ENCODE measurements around the gene CLCNKB. TPM values are rescaled to one million over a fixed set of nuclear protein-coding genes. Genes with fewer than 3 reads are reported as not detected.
A peak's percentile ranks its signal among the peaks of the same experiment; 100 is the strongest.

CLCNKB gene
- polyA plus RNA-seq, 2 donors = 0.06 TPM; not detected in 1

GRCh38 chr1:16006552-16007485 is 36.8 kb upstream of the CLCNKB start:
- no peaks in the 10 kb centered on the region for H3K27me3 ChIP-seq (ENCODE audit: control insufficient read depth in 1 of 2, insufficient read depth in 2 of 2, low read length in 2 of 2)
- H3K27ac ChIP-seq (ENCODE audit: low read depth in 2 of 2, low read length in 1 of 2) = no peak overlapping the region
- WGBS, 2 donors = 59 to 64% methylated on average over 9 of the region's 9 CpGs
- peaks cover 0 to 2% of the 10 kb centered on the region in 2 donors for H3K4me1 ChIP-seq (ENCODE audit: control insufficient read depth in 2 of 2, insufficient read depth in 2 of 2, low read length in 1 of 2)
- H3K9me3 ChIP-seq (ENCODE audit: control insufficient read depth in 2 of 2, insufficient read depth in 1 of 2, low read depth in 1 of 2, low read length in 1 of 2) = no peaks in the 10 kb centered on the region
- H3K36me3 ChIP-seq (ENCODE audit: control insufficient read depth in 2 of 2, insufficient read depth in 2 of 2, low read length in 1 of 2) = no peaks in the 10 kb centered on the region
- H3K4me3 ChIP-seq (ENCODE audit: low read depth in 1 of 2, low read length in 2 of 2) = no peak overlapping the region

GRCh38 chr1:16007671-16008341 is 35.8 kb upstream of the CLCNKB start:
- no peaks in the 10 kb centered on the region for H3K27me3 ChIP-seq (ENCODE audit: control insufficient read depth in 1 of 2, insufficient read depth in 2 of 2, low read length in 2 of 2)
- H3K9me3 ChIP-seq (ENCODE audit: control insufficient read depth in 2 of 2, insufficient read depth in 1 of 2, low read depth in 1 of 2, low read length in 1 of 2) = no peaks in the 10 kb centered on the region
- 73 to 79% methylated on average over 6 of the region's 6 CpGs for WGBS, 2 donors
- H3K4me3 ChIP-seq (ENCODE audit: low read depth in 1 of 2, low read length in 2 of 2) = no peak overlapping the region
- peaks cover 4 to 6% of the 10 kb centered on the region in 2 donors for H3K4me1 ChIP-seq (ENCODE audit: control insufficient read depth in 2 of 2, insufficient read depth in 2 of 2, low read length in 1 of 2)
- no peaks in the 10 kb centered on the region for H3K36me3 ChIP-seq (ENCODE audit: control insufficient read depth in 2 of 2, insufficient read depth in 2 of 2, low read length in 1 of 2)
- no peak overlapping the region for H3K27ac ChIP-seq (ENCODE audit: low read depth in 2 of 2, low read length in 1 of 2)

- Histone ChIP-seq H3K27ac (ENCODE audit: low read depth in 2 of 2, low read length in 1 of 2) (no peak overlapping the region), H3K9me3 (ENCODE audit: control insufficient read depth in 2 of 2, insufficient read depth in 1 of 2, low read depth in 1 of 2, low read length in 1 of 2) (no peaks in the 10 kb centered on the region), H3K4me1 (ENCODE audit: control insufficient read depth in 2 of 2, insufficient read depth in 2 of 2, low read length in 1 of 2) (peaks cover 4 to 6% of the 10 kb centered on the region in 2 donors), H3K4me3 (ENCODE audit: low read depth in 1 of 2, low read length in 2 of 2) (no peak overlapping the region), H3K27me3 (ENCODE audit: control insufficient read depth in 1 of 2, insufficient read depth in 2 of 2, low read length in 2 of 2) (no peaks in the 10 kb centered on the region), H3K36me3 (ENCODE audit: control insufficient read depth in 2 of 2, insufficient read depth in 2 of 2, low read length in 1 of 2) (no peaks in the 10 kb centered on the region)
- 1 to 2% methylated on average over 4 of the region's 4 CpGs for WGBS, 2 donors
These were observed 34.5 kb upstream of the CLCNKB start for GRCh38 chr1:16009030-16009460.

- Histone ChIP-seq H3K4me1 (ENCODE audit: control insufficient read depth in 2 of 2, insufficient read depth in 2 of 2, low read length in 1 of 2) (peaks cover 4 to 8% of the 10 kb centered on the region in 2 donors), H3K9me3 (ENCODE audit: control insufficient read depth in 2 of 2, insufficient read depth in 1 of 2, low read depth in 1 of 2, low read length in 1 of 2) (no peaks in the 10 kb centered on the region), H3K36me3 (ENCODE audit: control insufficient read depth in 2 of 2, insufficient read depth in 2 of 2, low read length in 1 of 2) (no peaks in the 10 kb centered on the region), H3K27me3 (ENCODE audit: control insufficient read depth in 1 of 2, insufficient read depth in 2 of 2, low read length in 2 of 2) (no peaks in the 10 kb centered on the region), H3K27ac (ENCODE audit: low read depth in 2 of 2, low read length in 1 of 2) (no peak overlapping the region), H3K4me3 (ENCODE audit: low read depth in 1 of 2, low read length in 2 of 2) (no peak overlapping the region)
- WGBS, 2 donors = 88 to 90% methylated on average over 11 of the region's 11 CpGs
These were observed 33.9 kb upstream of the CLCNKB start for GRCh38 chr1:16009678-16010077.

- Histone ChIP-seq H3K36me3 (ENCODE audit: control insufficient read depth in 2 of 2, insufficient read depth in 2 of 2, low read length in 1 of 2) (no peaks in the 10 kb centered on the region), H3K4me3 (ENCODE audit: low read depth in 1 of 2, low read length in 2 of 2) (no peak overlapping the region), H3K27me3 (ENCODE audit: control insufficient read depth in 1 of 2, insufficient read depth in 2 of 2, low read length in 2 of 2) (no peaks in the 10 kb centered on the region), H3K9me3 (ENCODE audit: control insufficient read depth in 2 of 2, insufficient read depth in 1 of 2, low read depth in 1 of 2, low read length in 1 of 2) (no peaks in the 10 kb centered on the region), H3K4me1 (ENCODE audit: control insufficient read depth in 2 of 2, insufficient read depth in 2 of 2, low read length in 1 of 2) (peaks cover 4 to 10% of the 10 kb centered on the region in 2 donors), H3K27ac (ENCODE audit: low read depth in 2 of 2, low read length in 1 of 2) (no peak overlapping the region)
- 92 to 97% methylated on average over 3 of the region's 3 CpGs for WGBS, 2 donors
These were observed 32.7 kb upstream of the CLCNKB start for GRCh38 chr1:16010837-16011236.

GRCh38 chr1:16011936-16012589 is 31.5 kb upstream of the CLCNKB start:
- Histone ChIP-seq H3K27me3 (ENCODE audit: control insufficient read depth in 1 of 2, insufficient read depth in 2 of 2, low read length in 2 of 2) (no peaks in the 10 kb centered on the region), H3K4me1 (ENCODE audit: control insufficient read depth in 2 of 2, insufficient read depth in 2 of 2, low read length in 1 of 2) (peaks cover 3 to 10% of the 10 kb centered on the region in 2 donors), H3K4me3 (ENCODE audit: low read depth in 1 of 2, low read length in 2 of 2) (no peak overlapping the region), H3K27ac (ENCODE audit: low read depth in 2 of 2, low read length in 1 of 2) (peak overlapping the region in 1 of 2 donors; percentile 8), H3K9me3 (ENCODE audit: control insufficient read depth in 2 of 2, insufficient read depth in 1 of 2, low read depth in 1 of 2, low read length in 1 of 2) (no peaks in the 10 kb centered on the region), H3K36me3 (ENCODE audit: control insufficient read depth in 2 of 2, insufficient read depth in 2 of 2, low read length in 1 of 2) (no peaks in the 10 kb centered on the region)
- WGBS, 2 donors = 93 to 96% methylated on average over 11 of the region's 11 CpGs

GRCh38 chr1:16012590-16013219 is 30.9 kb upstream of the CLCNKB start:
- Histone ChIP-seq H3K27me3 (ENCODE audit: control insufficient read depth in 1 of 2, insufficient read depth in 2 of 2, low read length in 2 of 2) (no peaks in the 10 kb centered on the region), H3K4me3 (ENCODE audit: low read depth in 1 of 2, low read length in 2 of 2) (peak overlapping the region in 1 of 2 donors; percentile 16), H3K9me3 (ENCODE audit: control insufficient read depth in 2 of 2, insufficient read depth in 1 of 2, low read depth in 1 of 2, low read length in 1 of 2) (no peaks in the 10 kb centered on the region), H3K36me3 (ENCODE audit: control insufficient read depth in 2 of 2, insufficient read depth in 2 of 2, low read length in 1 of 2) (no peaks in the 10 kb centered on the region), H3K27ac (ENCODE audit: low read depth in 2 of 2, low read length in 1 of 2) (peak overlapping the region; percentile 55 to 78), H3K4me1 (ENCODE audit: control insufficient read depth in 2 of 2, insufficient read depth in 2 of 2, low read length in 1 of 2) (peaks cover 3 to 13% of the 10 kb centered on the region in 2 donors)
- 5% methylated on average over 31 to 36 of the region's 36 CpGs for WGBS, 2 donors

- H3K9me3 ChIP-seq (ENCODE audit: control insufficient read depth in 2 of 2, insufficient read depth in 1 of 2, low read depth in 1 of 2, low read length in 1 of 2) = no peaks in the 10 kb centered on the region
- H3K4me3 ChIP-seq (ENCODE audit: low read depth in 1 of 2, low read length in 2 of 2) = no peak overlapping the region
- H3K27ac ChIP-seq (ENCODE audit: low read depth in 2 of 2, low read length in 1 of 2) = peak overlapping the region; percentile 55 to 78
- H3K27me3 ChIP-seq (ENCODE audit: control insufficient read depth in 1 of 2, insufficient read depth in 2 of 2, low read length in 2 of 2) = no peaks in the 10 kb centered on the region
- H3K36me3 ChIP-seq (ENCODE audit: control insufficient read depth in 2 of 2, insufficient read depth in 2 of 2, low read length in 1 of 2) = no peaks in the 10 kb centered on the region
- peaks cover 3 to 14% of the 10 kb centered on the region in 2 donors for H3K4me1 ChIP-seq (ENCODE audit: control insufficient read depth in 2 of 2, insufficient read depth in 2 of 2, low read length in 1 of 2)
- WGBS, 2 donors = 18 to 26% methylated on average over 28 of the region's 28 CpGs
These were observed 30.2 kb upstream of the CLCNKB start for GRCh38 chr1:16013220-16013907.

GRCh38 chr1:16013908-16014258 is 29.7 kb upstream of the CLCNKB start:
- Histone ChIP-seq H3K36me3 (ENCODE audit: control insufficient read depth in 2 of 2, insufficient read depth in 2 of 2, low read length in 1 of 2) (no peaks in the 10 kb centered on the region), H3K27me3 (ENCODE audit: control insufficient read depth in 1 of 2, insufficient read depth in 2 of 2, low read length in 2 of 2) (no peaks in the 10 kb centered on the region), H3K4me1 (ENCODE audit: control insufficient read depth in 2 of 2, insufficient read depth in 2 of 2, low read length in 1 of 2) (peaks cover 3 to 14% of the 10 kb centered on the region in 2 donors), H3K4me3 (ENCODE audit: low read depth in 1 of 2, low read length in 2 of 2) (no peak overlapping the region), H3K27ac (ENCODE audit: low read depth in 2 of 2, low read length in 1 of 2) (peak overlapping the region; percentile 45 to 78), H3K9me3 (ENCODE audit: control insufficient read depth in 2 of 2, insufficient read depth in 1 of 2, low read depth in 1 of 2, low read length in 1 of 2) (no peaks in the 10 kb centered on the region)
- 59 to 62% methylated on average over 4 of the region's 4 CpGs for WGBS, 2 donors

Data from esophagus (tissue), 2 donors.